ENCODE measurements around the gene MGAT5B. TPM values are rescaled to one million over a fixed set of nuclear protein-coding genes. Genes with fewer than 3 reads are reported as not detected.
A peak's percentile ranks its signal among the peaks of the same experiment; 100 is the strongest.
"Not testable (repeated sequence)": the region's sequence is repeated elsewhere in the genome, so short reads cannot be mapped to it uniquely, and the experiment has no call there.

MGAT5B gene
- total and polyA plus RNA-seq, 5 donors = 0.05 to 0.12 TPM; not detected in 3

- Histone ChIP-seq H3K27ac (ENCODE audit: low read length) (no peak overlapping the region), H3K4me1 (ENCODE audit: control insufficient read depth, insufficient read depth, low read length) (no peaks in the 10 kb centered on the region), H3K9me3 (ENCODE audit: control insufficient read depth, low read length) (no peaks in the 10 kb centered on the region), H3K27me3 (ENCODE audit: control insufficient read depth, insufficient read depth) (no peaks in the 10 kb centered on the region), H3K4me3 (ENCODE audit: low read length) (no peak overlapping the region)
- ATAC-seq (no peak), DNase-seq (no peak)
- intact Hi-C loops (cut with DNase I) = no loop called here
- WGBS = 76% methylated on average over 8 of the region's 8 CpGs
These were observed 19.5 kb upstream of the MGAT5B start for GRCh38 chr17:76848670-76849069.

- DNase-seq; H3K4me1 ChIP-seq (ENCODE audit: control insufficient read depth, insufficient read depth, low read length); H3K27ac ChIP-seq (ENCODE audit: low read length); H3K27me3 ChIP-seq (ENCODE audit: control insufficient read depth, insufficient read depth); H3K9me3 ChIP-seq (ENCODE audit: control insufficient read depth, low read length); ATAC-seq; H3K4me3 ChIP-seq (ENCODE audit: low read length); intact Hi-C loops (cut with DNase I): not testable (repeated sequence)
- 91% methylated on average over 11 of the region's 11 CpGs for WGBS
These were observed 19.0 kb upstream of the MGAT5B start for GRCh38 chr17:76849160-76849559.

GRCh38 chr17:76852843-76853242 is 15.4 kb upstream of the MGAT5B start:
- ATAC-seq (no peak), DNase-seq (no peak)
- intact Hi-C loops (cut with DNase I) = no loop called here
- WGBS = 54% methylated on average over 8 of the region's 8 CpGs
- Histone ChIP-seq H3K4me3 (ENCODE audit: low read length) (no peak overlapping the region), H3K9me3 (ENCODE audit: control insufficient read depth, low read length) (no peaks in the 10 kb centered on the region), H3K27me3 (ENCODE audit: control insufficient read depth, insufficient read depth) (no peaks in the 10 kb centered on the region), H3K27ac (ENCODE audit: low read length) (no peak overlapping the region), H3K4me1 (ENCODE audit: control insufficient read depth, insufficient read depth, low read length) (no peaks in the 10 kb centered on the region)

- Histone ChIP-seq H3K9me3 (ENCODE audit: control insufficient read depth, low read length) (no peaks in the 10 kb centered on the region), H3K27ac (ENCODE audit: low read length) (no peak overlapping the region), H3K4me3 (ENCODE audit: low read length) (no peak overlapping the region), H3K4me1 (ENCODE audit: control insufficient read depth, insufficient read depth, low read length) (no peaks in the 10 kb centered on the region), H3K27me3 (ENCODE audit: control insufficient read depth, insufficient read depth) (no peaks in the 10 kb centered on the region)
- ATAC-seq = no peak
- 91% methylated on average over 3 of the region's 3 CpGs for WGBS
- intact Hi-C loops (cut with DNase I) = no loop called here
- no peak for DNase-seq
These were observed 13.1 kb upstream of the MGAT5B start for GRCh38 chr17:76855105-76855504.

- Histone ChIP-seq H3K4me3 (ENCODE audit: low read length) (no peak overlapping the region), H3K9me3 (ENCODE audit: control insufficient read depth, low read length) (no peaks in the 10 kb centered on the region), H3K27me3 (ENCODE audit: control insufficient read depth, insufficient read depth) (no peaks in the 10 kb centered on the region), H3K27ac (ENCODE audit: low read length) (no peak overlapping the region), H3K4me1 (ENCODE audit: control insufficient read depth, insufficient read depth, low read length) (no peaks in the 10 kb centered on the region)
- WGBS = 85% methylated on average over 9 of the region's 9 CpGs
- ATAC-seq = no peak
- no peak for DNase-seq
- intact Hi-C loops (cut with DNase I) = loop anchor here in 1 of 4 donors (10.0 kb wide), 1 partner anchor 393 kb away; no protein-coding TSS in a partner anchor
These were observed 6.1 kb upstream of the MGAT5B start for GRCh38 chr17:76862079-76862478.

GRCh38 chr17:76862494-76862893 is 5.7 kb upstream of the MGAT5B start:
- 87% methylated on average over 12 of the region's 12 CpGs for WGBS
- no peaks in the 10 kb centered on the region for H3K9me3 ChIP-seq (ENCODE audit: control insufficient read depth, low read length)
- ATAC-seq = no peak
- intact Hi-C loops (cut with DNase I) = loop anchor here in 1 of 4 donors (10.0 kb wide), 1 partner anchor 392 kb away; no protein-coding TSS in a partner anchor
- DNase-seq = no peak
- no peak overlapping the region for H3K27ac ChIP-seq (ENCODE audit: low read length)
- H3K27me3 ChIP-seq (ENCODE audit: control insufficient read depth, insufficient read depth) = no peaks in the 10 kb centered on the region
- H3K4me3 ChIP-seq (ENCODE audit: low read length) = no peak overlapping the region
- no peaks in the 10 kb centered on the region for H3K4me1 ChIP-seq (ENCODE audit: control insufficient read depth, insufficient read depth, low read length)

GRCh38 chr17:76864024-76864423 is 4.2 kb upstream of the MGAT5B start:
- no peaks in the 10 kb centered on the region for H3K9me3 ChIP-seq (ENCODE audit: control insufficient read depth, low read length)
- no peak overlapping the region for H3K4me3 ChIP-seq (ENCODE audit: low read length)
- no peaks in the 10 kb centered on the region for H3K27me3 ChIP-seq (ENCODE audit: control insufficient read depth, insufficient read depth)
- 85% methylated on average over 7 of the region's 7 CpGs for WGBS
- H3K4me1 ChIP-seq (ENCODE audit: control insufficient read depth, insufficient read depth, low read length) = no peaks in the 10 kb centered on the region
- intact Hi-C loops (cut with DNase I) = loop anchor here in 1 of 4 donors (10.0 kb wide), 1 partner anchor 391 kb away; no protein-coding TSS in a partner anchor
- H3K27ac ChIP-seq (ENCODE audit: low read length) = no peak overlapping the region
- no peak for ATAC-seq
- no peak for DNase-seq

GRCh38 chr17:76865174-76865573 is 3.0 kb upstream of the MGAT5B start:
- Histone ChIP-seq H3K27ac (ENCODE audit: low read length) (no peak overlapping the region), H3K27me3 (ENCODE audit: control insufficient read depth, insufficient read depth) (no peaks in the 10 kb centered on the region), H3K9me3 (ENCODE audit: control insufficient read depth, low read length) (no peaks in the 10 kb centered on the region), H3K4me3 (ENCODE audit: low read length) (no peak overlapping the region), H3K4me1 (ENCODE audit: control insufficient read depth, insufficient read depth, low read length) (peaks cover 2% of the 10 kb centered on the region)
- 91% methylated on average over 10 of the region's 10 CpGs for WGBS
- DNase-seq (no peak), ATAC-seq (no peak)
- intact Hi-C loops (cut with DNase I) = loop anchor here in 3 of 4 donors (5.0 to 10.0 kb wide), 4 partner anchors 187 to 390 kb away; no protein-coding TSS in a partner anchor

GRCh38 chr17:76866203-76866602 is 2.0 kb upstream of the MGAT5B start:
- Histone ChIP-seq H3K4me1 (ENCODE audit: control insufficient read depth, insufficient read depth, low read length) (peaks cover 2% of the 10 kb centered on the region), H3K4me3 (ENCODE audit: low read length) (no peak overlapping the region), H3K27ac (ENCODE audit: low read length) (no peak overlapping the region), H3K9me3 (ENCODE audit: control insufficient read depth, low read length) (no peaks in the 10 kb centered on the region), H3K27me3 (ENCODE audit: control insufficient read depth, insufficient read depth) (no peaks in the 10 kb centered on the region)
- intact Hi-C loops (cut with DNase I) = loop anchor here in 3 of 4 donors (5.0 to 10.0 kb wide), 4 partner anchors 186 to 389 kb away; no protein-coding TSS in a partner anchor
- no peak for ATAC-seq
- 94% methylated on average over 5 of the region's 5 CpGs for WGBS
- no peak for DNase-seq

- Histone ChIP-seq H3K4me1 (ENCODE audit: control insufficient read depth, insufficient read depth, low read length) (peaks cover 2% of the 10 kb centered on the region), H3K9me3 (ENCODE audit: control insufficient read depth, low read length) (no peaks in the 10 kb centered on the region), H3K27ac (ENCODE audit: low read length) (no peak overlapping the region), H3K27me3 (ENCODE audit: control insufficient read depth, insufficient read depth) (no peaks in the 10 kb centered on the region), H3K4me3 (ENCODE audit: low read length) (no peak overlapping the region)
- 78% methylated on average over 9 of the region's 9 CpGs for WGBS
- ATAC-seq (no peak), DNase-seq (no peak)
- intact Hi-C loops (cut with DNase I) = loop anchor here in 3 of 4 donors (5.0 to 10.0 kb wide), 4 partner anchors 185 to 388 kb away; no protein-coding TSS in a partner anchor
These were observed 1.2 kb upstream of the MGAT5B start for GRCh38 chr17:76866774-76867577.

- no peak for ATAC-seq
- Histone ChIP-seq H3K27me3 (ENCODE audit: control insufficient read depth, insufficient read depth) (no peaks in the 10 kb centered on the region), H3K27ac (ENCODE audit: low read length) (no peak overlapping the region), H3K4me3 (ENCODE audit: low read length) (no peak overlapping the region), H3K4me1 (ENCODE audit: control insufficient read depth, insufficient read depth, low read length) (peaks cover 2% of the 10 kb centered on the region), H3K9me3 (ENCODE audit: control insufficient read depth, low read length) (no peaks in the 10 kb centered on the region)
- intact Hi-C loops (cut with DNase I) = loop anchor here (2.0 to 10.0 kb wide), 6 partner anchors 185 to 387 kb away; no protein-coding TSS in a partner anchor
- WGBS = 19% methylated on average over 20 of the region's 20 CpGs
- peak in 1 of 3 donors; percentile 51 for DNase-seq
These were observed 527 bp upstream of the MGAT5B start for GRCh38 chr17:76867578-76868175.
